Mesothelial cell of epicardium (in vitro differentiated cells): ENCODE measurements around the gene CCNB1IP1. TPM values are rescaled to one million over a fixed set of nuclear protein-coding genes. Genes with fewer than 3 reads are reported as not detected.

Experiments used
- DNase-seq, 2 experiments: peaks; one replicate each; pipeline ENCODE4 v3.0.0; 2021; ENCODE audit warnings: low spot score in 2 of 2; ENCODE audit not compliant: unreplicated experiment in 2 of 2
- H3K27ac Mint-ChIP-seq: 2 replicates; pipeline ENCODE4 v1.8.0; 2021; ENCODE audit warnings: mixed read lengths
- H3K27me3 Mint-ChIP-seq: 2 replicates; pipeline ENCODE4 v1.8.0; 2021; ENCODE audit warnings: low read depth, mixed read lengths
- H3K36me3 Mint-ChIP-seq: 2 replicates; pipeline ENCODE4 v1.8.0; 2021; ENCODE audit warnings: mixed read lengths
- H3K4me1 Mint-ChIP-seq: 2 replicates; pipeline ENCODE4 v1.8.0; 2021; ENCODE audit warnings: mixed read lengths
- H3K4me3 Mint-ChIP-seq: 2 replicates; pipeline ENCODE4 v1.8.0; 2021; ENCODE audit warnings: mild to moderate bottlenecking, moderate library complexity, mixed read lengths
- H3K9me3 Mint-ChIP-seq: 2 replicates; pipeline ENCODE4 v1.8.0; 2021; ENCODE audit warnings: mixed read lengths
- CTCF ChIP-seq: fragments of 200-600 bp; sonication (generic); IDR thresholded peaks from one replicate; pipeline ENCODE4 v1.5.0; 2021; ENCODE audit warnings: antibody characterized with exemption; ENCODE audit not compliant: unreplicated experiment
- total RNA-seq: library from RNA; stranded (reverse); gene quantifications from 3 replicates; pipeline ENCODE4 v1.2.1, GENCODE V29; 2021

CCNB1IP1 gene
- total RNA-seq, 1 donor from 2014 or later = 104 TPM

GRCh38 chr14:20356422-20356821 is 23.3 kb upstream of the CCNB1IP1 start:
- H3K4me3 Mint-ChIP-seq = no peak overlapping the region
- no peak for DNase-seq
- no peak for TF ChIP-seq CTCF
- H3K4me1 Mint-ChIP-seq = no peaks in the 10 kb centered on the region
- no peaks in the 10 kb centered on the region for H3K27me3 Mint-ChIP-seq
- peaks cover 52% of the 10 kb centered on the region for H3K36me3 Mint-ChIP-seq
- H3K27ac Mint-ChIP-seq = no peak overlapping the region
- no peaks in the 10 kb centered on the region for H3K9me3 Mint-ChIP-seq

- H3K9me3 Mint-ChIP-seq = no peaks in the 10 kb centered on the region
- H3K4me3 Mint-ChIP-seq = no peak overlapping the region
- H3K4me1 Mint-ChIP-seq = no peaks in the 10 kb centered on the region
- TF ChIP-seq CTCF = no peak
- no peak overlapping the region for H3K27ac Mint-ChIP-seq
- H3K36me3 Mint-ChIP-seq = peaks cover 42% of the 10 kb centered on the region
- no peak for DNase-seq
- no peaks in the 10 kb centered on the region for H3K27me3 Mint-ChIP-seq
Measured at GRCh38 chr14:20350860-20351259, 17.8 kb upstream of the CCNB1IP1 start.

- Mint-ChIP-seq H3K27ac (no peak overlapping the region), H3K27me3 (no peaks in the 10 kb centered on the region), H3K4me1 (no peaks in the 10 kb centered on the region), H3K4me3 (no peak overlapping the region), H3K36me3 (peaks cover 42% of the 10 kb centered on the region), H3K9me3 (no peaks in the 10 kb centered on the region)
- TF ChIP-seq CTCF = no peak
- DNase-seq = no peak
Measured at GRCh38 chr14:20350282-20350681, 17.2 kb upstream of the CCNB1IP1 start.

GRCh38 chr14:20347747-20348146 is 14.7 kb upstream of the CCNB1IP1 start:
- no peak overlapping the region for H3K27ac Mint-ChIP-seq
- TF ChIP-seq CTCF = no peak
- H3K4me1 Mint-ChIP-seq = peaks cover 8% of the 10 kb centered on the region
- no peak for DNase-seq
- no peaks in the 10 kb centered on the region for H3K9me3 Mint-ChIP-seq
- H3K27me3 Mint-ChIP-seq = no peaks in the 10 kb centered on the region
- peaks cover 28% of the 10 kb centered on the region for H3K36me3 Mint-ChIP-seq
- no peak overlapping the region for H3K4me3 Mint-ChIP-seq

- Mint-ChIP-seq H3K27ac (no peak overlapping the region), H3K36me3 (peaks cover 24% of the 10 kb centered on the region), H3K9me3 (no peaks in the 10 kb centered on the region), H3K4me1 (peaks cover 8% of the 10 kb centered on the region), H3K27me3 (no peaks in the 10 kb centered on the region), H3K4me3 (no peak overlapping the region)
- TF ChIP-seq CTCF = no peak
- DNase-seq = no peak
Measured at GRCh38 chr14:20346713-20347112, 13.6 kb upstream of the CCNB1IP1 start.

GRCh38 chr14:20345366-20345765 is 12.3 kb upstream of the CCNB1IP1 start:
- Mint-ChIP-seq H3K9me3 (no peaks in the 10 kb centered on the region), H3K4me1 (peaks cover 8% of the 10 kb centered on the region), H3K4me3 (peak overlapping the region; percentile 91), H3K36me3 (peaks cover 20% of the 10 kb centered on the region), H3K27ac (peak overlapping the region; percentile 26), H3K27me3 (no peaks in the 10 kb centered on the region)
- TF ChIP-seq CTCF = no peak
- no peak for DNase-seq
